GM12865 (cell line): ENCODE results near the gene CHST14.

Source experiments
- DNase-seq: peaks from one replicate; pipeline ENCODE4 v3.0.0; 2010; ENCODE audit warnings: low read depth
- H3K4me3 ChIP-seq: 2 replicates; pipeline ENCODE4 v1.5.1; 2011; ENCODE audit warnings: mild to moderate bottlenecking, low read depth, low read length, control low read depth
- TF ChIP-seq, protein P1 (sequence below): IDR thresholded peaks from 2 replicates; pipeline ENCODE4 v1.5.1; 2011; ENCODE audit warnings: low read length, control low read depth, low read depth, inconsistent platforms; ENCODE audit not compliant: insufficient read depth; ENCODE audit errors: missing control alignments

CHST14 gene

GRCh38 chr15:40500568-40501330 lies 30.0 kb downstream of the CHST14 start:
- H3K4me3 ChIP-seq: no peak overlapping the region
- DNase-seq: no peak

DNA sequence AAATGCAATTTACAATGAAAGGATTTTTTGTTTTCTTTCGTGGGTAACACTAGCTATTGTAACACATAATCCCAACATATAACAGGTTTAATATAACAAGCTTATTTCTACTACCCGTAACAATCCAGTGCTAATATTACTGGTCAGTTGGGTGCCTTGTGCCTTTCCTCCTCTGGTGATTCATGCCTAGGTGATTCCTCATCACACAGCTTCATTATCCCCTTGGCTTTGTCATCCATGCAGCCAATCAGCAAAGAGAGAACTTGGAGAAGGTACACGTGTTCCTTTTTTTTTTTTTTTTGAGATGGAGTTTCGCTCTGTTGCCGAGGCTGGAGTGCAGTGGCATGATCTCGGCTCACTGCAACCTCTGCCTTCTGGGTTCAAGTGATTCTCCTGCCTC lies 30.7 kb downstream of the CHST14 start:
- DNase-seq: no peak
- no peak overlapping the region for H3K4me3 ChIP-seq
- TF ChIP-seq, protein P1, sequence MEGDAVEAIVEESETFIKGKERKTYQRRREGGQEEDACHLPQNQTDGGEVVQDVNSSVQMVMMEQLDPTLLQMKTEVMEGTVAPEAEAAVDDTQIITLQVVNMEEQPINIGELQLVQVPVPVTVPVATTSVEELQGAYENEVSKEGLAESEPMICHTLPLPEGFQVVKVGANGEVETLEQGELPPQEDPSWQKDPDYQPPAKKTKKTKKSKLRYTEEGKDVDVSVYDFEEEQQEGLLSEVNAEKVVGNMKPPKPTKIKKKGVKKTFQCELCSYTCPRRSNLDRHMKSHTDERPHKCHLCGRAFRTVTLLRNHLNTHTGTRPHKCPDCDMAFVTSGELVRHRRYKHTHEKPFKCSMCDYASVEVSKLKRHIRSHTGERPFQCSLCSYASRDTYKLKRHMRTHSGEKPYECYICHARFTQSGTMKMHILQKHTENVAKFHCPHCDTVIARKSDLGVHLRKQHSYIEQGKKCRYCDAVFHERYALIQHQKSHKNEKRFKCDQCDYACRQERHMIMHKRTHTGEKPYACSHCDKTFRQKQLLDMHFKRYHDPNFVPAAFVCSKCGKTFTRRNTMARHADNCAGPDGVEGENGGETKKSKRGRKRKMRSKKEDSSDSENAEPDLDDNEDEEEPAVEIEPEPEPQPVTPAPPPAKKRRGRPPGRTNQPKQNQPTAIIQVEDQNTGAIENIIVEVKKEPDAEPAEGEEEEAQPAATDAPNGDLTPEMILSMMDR: no peak

More at GRCh38 chr15:40500568-40501330, 30.0 kb downstream of the CHST14 start:
- TF ChIP-seq, protein P1: no peak

DNA sequence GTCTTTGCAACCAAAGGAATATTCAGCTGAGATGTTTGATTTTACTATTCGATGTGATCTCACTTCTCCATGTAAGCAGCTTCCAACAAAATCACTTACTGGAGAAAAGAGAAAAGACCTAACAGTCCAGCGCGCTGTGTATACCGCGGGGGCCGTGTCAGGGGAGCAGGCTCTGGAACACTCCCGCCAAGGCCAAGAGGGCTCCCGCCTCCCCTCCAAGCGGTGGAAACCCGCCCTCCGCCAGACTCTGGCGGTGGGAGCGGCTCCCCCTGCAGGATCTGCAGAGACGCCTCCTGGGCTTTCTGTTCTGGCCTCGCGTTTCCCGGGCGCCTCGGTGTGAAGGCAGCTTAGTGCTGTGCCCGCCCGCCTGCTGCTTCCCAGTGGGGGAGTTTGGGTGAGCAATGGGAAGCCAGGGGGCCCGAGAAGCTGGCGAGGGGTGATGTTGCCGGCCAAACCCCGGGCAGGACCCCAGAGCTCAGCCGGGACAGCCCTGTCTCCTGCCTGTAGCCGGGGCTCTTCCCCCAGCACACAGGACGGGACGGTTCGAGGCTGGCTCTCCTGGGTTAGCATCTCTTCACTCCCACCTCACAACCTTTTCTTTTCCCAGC lies 36.3 kb downstream of the CHST14 start:
- peak; percentile 65 for DNase-seq
- peak overlapping the region; percentile 11; the same call in 1 of the 2 replicates for H3K4me3 ChIP-seq
- TF ChIP-seq, protein P1: peak; percentile 65

DNA sequence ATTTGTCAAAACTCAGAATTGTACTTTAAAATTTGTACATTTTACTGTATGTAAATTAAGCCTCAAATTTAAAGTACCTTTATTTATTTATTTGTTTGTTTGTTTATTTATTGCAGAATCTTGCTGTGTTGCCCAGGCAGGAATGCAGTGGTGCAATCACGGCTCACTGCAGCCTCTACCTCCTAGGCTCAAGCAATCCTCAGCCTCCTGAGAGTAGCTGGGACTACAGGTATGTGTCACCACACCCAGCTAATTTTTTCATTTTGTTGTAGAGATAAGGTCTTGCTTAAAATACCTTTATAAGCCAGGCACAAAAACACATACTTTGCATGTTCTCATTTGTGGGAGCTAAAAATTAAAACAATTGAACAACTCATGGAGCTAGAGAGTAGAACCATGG lies 37.4 kb downstream of the CHST14 start:
- no peak overlapping the region for H3K4me3 ChIP-seq
- no peak for DNase-seq
- TF ChIP-seq, protein P1: no peak

DNA sequence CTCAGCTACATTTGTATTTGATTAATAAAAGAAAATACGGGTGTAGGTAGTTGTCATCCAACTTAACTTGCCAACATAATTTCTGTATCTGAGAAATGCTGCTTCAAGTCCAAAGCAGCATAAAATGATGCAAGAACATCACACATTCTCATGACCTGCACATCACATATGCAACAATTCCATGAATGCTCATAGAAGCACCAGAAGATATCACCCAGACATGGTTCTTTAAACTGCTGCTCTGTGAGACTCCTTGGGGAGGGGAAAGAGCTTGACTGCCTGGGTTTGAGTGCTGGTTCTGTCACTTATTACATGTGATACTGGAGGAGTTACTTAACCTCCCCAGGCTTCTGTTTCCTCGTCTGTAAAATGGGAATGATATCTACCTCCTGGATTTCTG lies 39.4 kb downstream of the CHST14 start:
- TF ChIP-seq, protein P1: no peak
- DNase-seq: no peak

DNA sequence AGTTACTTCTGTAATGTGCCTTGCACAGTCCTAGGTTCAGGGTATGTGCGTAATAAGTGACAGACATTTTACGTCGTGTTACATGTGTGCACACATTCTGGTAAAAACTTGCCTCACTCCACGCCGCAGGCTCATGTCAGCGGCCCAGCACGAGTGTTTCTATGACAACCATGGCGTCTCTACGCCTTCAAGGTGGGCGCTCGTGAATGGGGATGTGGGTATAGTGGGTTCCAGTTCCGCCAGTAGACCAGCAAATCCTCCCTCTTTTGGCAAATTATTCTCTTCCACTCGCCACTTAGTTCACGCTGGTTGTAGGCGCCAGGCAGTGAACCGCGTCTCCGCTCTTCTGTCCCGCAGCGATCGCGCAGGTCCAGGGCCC lies 40.3 kb downstream of the CHST14 start:
- H3K4me3 ChIP-seq: peak overlapping the region; percentile 63
- TF ChIP-seq, protein P1: no peak
- peak; percentile 65 for DNase-seq

More for the DNA sequence above, 39.4 kb downstream of the CHST14 start:
- no peak overlapping the region for H3K4me3 ChIP-seq
